AG09319 (cell line): ENCODE results near the gene CAB39.
"Not testable (repeated sequence)": the region's sequence is repeated elsewhere in the genome, so short reads cannot be mapped to it uniquely, and the experiment has no call there.

Source experiments
- DNase-seq: peaks from one replicate; pipeline ENCODE4 v3.0.0-alpha.2; 2010; ENCODE audit warnings: low read depth; ENCODE audit errors: extremely low read depth
- CTCF ChIP-seq: IDR thresholded peaks from 2 replicates; pipeline ENCODE4 v1.5.1; 2011; ENCODE audit warnings: low read depth, mild to moderate bottlenecking, inconsistent platforms, low read length, moderate library complexity

CAB39 gene

GRCh38 chr2:230693411-230693810 lies 19.2 kb upstream of the CAB39 start:
- no peak for DNase-seq
- TF ChIP-seq CTCF, result no peak

- DNase-seq, result no peak
- no peak for TF ChIP-seq CTCF
These were observed 18.4 kb upstream of the CAB39 start for GRCh38 chr2:230694241-230694640.

- no peak for TF ChIP-seq CTCF
- DNase-seq, result no peak
These were observed 17.1 kb upstream of the CAB39 start for GRCh38 chr2:230695551-230695950.

GRCh38 chr2:230696670-230697069 lies 16.0 kb upstream of the CAB39 start:
- DNase-seq, result no peak
- no peak for TF ChIP-seq CTCF

- no peak for DNase-seq
- no peak for TF ChIP-seq CTCF
These were observed 15.0 kb upstream of the CAB39 start for GRCh38 chr2:230697676-230698075.

GRCh38 chr2:230698753-230699152 lies 13.9 kb upstream of the CAB39 start:
- DNase-seq, result not testable (repeated sequence)

GRCh38 chr2:230700447-230700846 lies 12.2 kb upstream of the CAB39 start:
- no peak for TF ChIP-seq CTCF
- no peak for DNase-seq

GRCh38 chr2:230701308-230701707 lies 11.3 kb upstream of the CAB39 start:
- no peak for TF ChIP-seq CTCF
- DNase-seq, result no peak

- DNase-seq, result not testable (repeated sequence)
These were observed 10.2 kb upstream of the CAB39 start for GRCh38 chr2:230702457-230702856.
